CD4-positive, alpha-beta T cell treated with Interleukin-6 at 100 ng/mL for 8 hours (primary cell): ENCODE data around the gene DUXB.

Experiments
- DNase-seq: peaks from one replicate; pipeline ENCODE4 v3.0.0-alpha.2; 2020; ENCODE audit warnings: mixed read lengths, low spot score

DUXB gene

DNA sequence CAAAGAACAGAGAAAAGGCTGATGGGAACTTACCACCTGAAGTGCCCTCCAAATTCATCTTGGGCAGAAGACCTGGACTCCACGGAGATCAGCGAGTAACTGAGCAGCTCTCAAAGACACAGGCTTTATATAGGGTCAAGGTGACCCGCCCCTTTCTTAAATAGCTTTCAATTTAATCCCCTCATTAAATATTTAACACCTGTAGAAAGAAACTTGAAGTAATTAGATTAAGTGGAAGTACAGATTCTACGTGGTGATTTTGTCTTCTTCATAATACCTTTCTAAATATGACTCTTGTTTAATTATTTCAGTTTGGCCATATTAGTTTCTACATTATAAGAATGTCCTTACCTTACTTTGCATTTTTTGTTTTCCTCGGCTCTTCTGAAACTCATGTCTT is at the start of gene DUXB:
DUXB (minus strand) TSS at position 101 of the 400 bp plus-strand sequence; CDS start at position 58, 43 bp downstream.
- no peak for DNase-seq

DNA sequence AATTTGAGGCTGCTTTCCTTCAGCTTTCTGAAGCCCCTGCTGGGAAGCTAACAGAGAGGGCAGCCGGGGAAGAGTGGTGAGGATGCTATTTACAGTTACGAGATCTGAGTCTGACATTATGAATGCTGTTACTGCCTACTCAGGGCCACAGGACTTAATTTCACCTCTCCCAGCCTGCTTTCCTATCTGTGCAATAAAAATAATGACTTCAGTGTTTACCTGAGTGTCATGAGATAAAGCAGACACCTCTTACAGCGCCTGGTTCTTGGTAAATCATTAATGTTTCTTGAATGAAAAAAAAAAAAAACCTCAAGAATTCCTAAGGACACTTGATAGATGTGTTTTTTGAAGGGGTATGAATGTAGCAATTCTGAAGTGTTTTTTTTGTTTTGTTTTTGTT is 49.3 kb upstream of the DUXB start:
- no peak for DNase-seq

DNA sequence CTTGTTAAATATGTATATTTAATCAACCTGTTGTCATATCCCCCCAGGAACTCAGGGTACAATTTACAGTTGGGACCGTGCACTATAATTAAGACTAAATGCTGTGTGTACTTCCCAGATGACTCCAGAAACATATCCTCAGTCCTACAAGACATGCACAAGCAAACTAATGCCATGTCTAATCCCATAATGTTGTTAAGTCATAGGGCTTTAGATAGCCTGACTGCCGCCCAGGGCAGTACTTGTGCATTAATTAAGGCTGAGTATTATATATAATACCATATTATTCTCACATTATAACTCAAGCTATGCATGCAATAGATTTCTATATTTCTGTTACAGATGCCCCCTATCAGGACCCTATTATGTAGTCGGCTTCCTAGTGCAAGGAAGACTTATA is 45.1 kb upstream of the DUXB start:
- DNase-seq = no peak

GRCh38 chr16:75745823-75746222 is 44.6 kb upstream of the DUXB start:
- DNase-seq = no peak

- no peak for DNase-seq
Observed at GRCh38 chr16:75745242-75745641, 44.0 kb upstream of the DUXB start.

DNA sequence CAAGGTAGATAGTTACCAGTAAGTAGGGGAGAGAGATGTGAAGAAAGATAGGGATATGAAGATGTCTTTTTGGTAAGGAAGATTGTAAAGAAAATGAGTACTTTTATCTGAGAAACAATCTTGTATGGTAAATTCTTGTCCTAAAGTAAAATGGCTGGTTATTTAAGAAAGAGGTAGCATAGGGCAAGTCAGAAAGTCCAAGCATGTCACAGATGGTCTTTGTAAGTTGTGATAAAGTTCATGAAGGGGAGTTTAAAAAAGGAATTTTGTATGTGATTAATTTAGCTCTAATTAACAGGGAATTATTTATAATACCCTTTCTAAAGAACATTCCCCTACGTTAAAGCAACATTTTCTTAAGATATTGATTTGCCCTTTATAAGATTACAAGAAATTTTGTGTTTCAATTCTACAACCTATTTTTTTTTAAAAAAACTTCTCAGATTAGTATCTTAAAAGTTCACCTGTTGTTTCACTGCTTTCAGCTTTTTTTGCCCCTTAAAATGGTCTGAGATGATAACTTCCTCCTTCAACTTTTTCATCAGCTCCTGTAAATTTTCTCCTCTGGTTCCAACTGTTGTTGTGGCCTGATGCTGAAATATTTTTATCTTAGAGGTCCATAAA is 41.3 kb upstream of the DUXB start:
- DNase-seq = no peak

- no peak for DNase-seq
Observed at GRCh38 chr16:75733305-75734211, 32.3 kb upstream of the DUXB start.

GRCh38 chr16:75732871-75733270 is 31.6 kb upstream of the DUXB start:
- DNase-seq = no peak

DNA sequence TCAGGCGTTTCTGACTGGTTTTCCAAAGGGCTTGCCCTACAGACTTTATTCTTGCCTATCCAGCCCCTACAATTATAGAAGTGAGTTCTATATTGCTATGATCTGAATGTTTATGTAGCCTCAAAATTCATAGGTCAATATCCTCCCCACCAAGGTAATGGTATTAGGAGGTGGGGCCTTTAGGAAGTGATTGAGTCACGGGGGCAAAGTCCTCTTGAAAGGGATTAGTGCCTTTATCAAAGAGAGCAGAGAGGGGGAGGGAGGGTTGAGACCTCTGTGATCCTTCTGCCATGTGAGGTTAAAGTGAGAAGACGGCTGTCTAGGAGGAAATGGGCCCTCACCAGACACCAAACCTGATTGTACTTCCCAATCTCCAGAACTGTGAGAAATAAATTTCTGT is 26.0 kb upstream of the DUXB start:
- DNase-seq = no peak

GRCh38 chr16:75726390-75726789 is 25.1 kb upstream of the DUXB start, which contains the start of gene CPHXL:
TSS of gene CPHXL (minus strand) at chr16:75726490. CDS start at chr16:75726442, 48 bp downstream.
- no peak for DNase-seq

- DNase-seq = no peak
Observed at GRCh38 chr16:75718452-75718851, 17.2 kb upstream of the DUXB start.

DNA sequence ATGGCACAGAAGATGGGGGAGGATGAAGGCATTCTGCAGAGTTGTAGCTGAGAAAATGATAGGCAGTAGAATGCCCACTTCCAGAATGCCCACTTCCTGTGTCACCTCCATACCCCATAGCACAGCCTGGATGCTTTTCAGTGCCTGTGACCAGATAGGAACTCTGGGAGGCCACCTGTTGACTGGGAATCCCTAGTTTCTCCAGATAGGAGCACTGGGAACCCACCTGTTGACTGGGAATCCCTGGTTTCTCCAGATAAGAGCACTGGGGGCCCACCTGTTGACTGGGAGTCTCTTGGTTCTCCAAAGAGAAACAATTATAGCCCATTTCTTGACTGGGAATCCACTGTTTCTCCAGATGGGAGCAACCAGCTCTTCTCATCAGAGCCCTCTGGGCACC is 13.4 kb upstream of the DUXB start:
- DNase-seq = no peak

- DNase-seq = no peak
Observed at GRCh38 chr16:75710344-75710743, 9.1 kb upstream of the DUXB start.

DNA sequence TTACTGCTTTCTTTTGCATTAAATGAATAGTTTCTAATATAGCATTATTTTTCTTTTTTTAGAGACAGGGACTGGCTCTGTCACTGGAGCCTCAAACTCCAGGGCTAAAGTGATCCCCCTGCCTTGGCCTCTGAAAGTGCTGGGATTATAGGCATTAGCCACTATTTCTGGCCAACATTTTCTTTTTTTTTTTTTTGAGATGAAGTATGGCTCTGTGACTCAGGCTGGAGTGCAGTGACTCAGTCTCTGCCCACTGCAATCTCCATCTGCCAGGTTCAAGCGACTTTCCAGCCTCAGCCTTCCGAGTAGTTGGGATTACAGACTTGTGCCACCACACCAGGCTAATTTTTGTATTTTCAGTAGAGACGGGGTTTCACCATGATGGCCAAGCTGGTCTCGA is 2.0 kb upstream of the DUXB start:
- DNase-seq = no peak

DNA sequence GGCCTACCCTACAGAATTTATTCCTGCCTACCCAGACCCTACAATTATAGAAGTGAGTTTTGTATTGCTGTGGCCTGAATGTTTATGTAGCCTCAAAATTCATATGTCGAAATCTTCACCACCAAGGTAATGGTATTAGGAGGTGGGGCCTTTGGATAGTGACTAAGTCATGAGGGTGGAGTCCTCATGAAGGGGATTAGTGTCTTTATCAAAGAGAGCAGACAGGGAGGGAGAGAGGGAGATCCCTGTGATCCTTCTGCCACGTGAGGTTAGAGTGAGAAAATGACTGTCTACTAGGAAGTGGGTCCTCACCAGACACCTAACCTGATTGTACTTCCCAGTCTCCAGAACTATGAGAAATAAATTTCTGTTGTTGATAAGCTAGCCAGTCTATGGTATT is 981 bp upstream of the DUXB start:
- DNase-seq = no peak

GRCh38 chr16:75697571-75697970 is 3.7 kb downstream of the DUXB start:
- no peak for DNase-seq

- no peak for DNase-seq
Observed at GRCh38 chr16:75695708-75696107, 5.6 kb downstream of the DUXB start.

- DNase-seq = no peak
Observed at GRCh38 chr16:75687361-75687760, 13.9 kb downstream of the DUXB start.

DNA sequence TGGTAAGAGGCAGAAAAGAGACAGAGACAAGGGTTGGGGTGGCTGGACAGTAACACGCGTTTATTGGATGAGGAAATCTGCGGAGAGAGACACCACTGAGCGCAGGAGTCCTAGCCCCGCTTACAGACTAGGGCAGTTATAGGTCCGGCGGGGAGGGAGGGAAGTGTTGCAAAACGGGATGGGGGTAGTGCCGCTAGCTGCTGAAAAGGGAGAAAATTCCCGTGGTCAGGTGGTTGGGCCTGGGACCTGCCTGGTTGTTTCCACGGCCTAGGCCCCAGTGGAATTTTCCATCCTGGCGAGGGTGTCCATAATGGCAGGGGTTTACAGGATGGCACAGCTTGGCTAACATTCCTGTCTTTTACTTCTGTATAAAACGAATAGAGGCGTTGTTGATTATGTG is 19.0 kb downstream of the DUXB start:
- no peak for DNase-seq

DNA sequence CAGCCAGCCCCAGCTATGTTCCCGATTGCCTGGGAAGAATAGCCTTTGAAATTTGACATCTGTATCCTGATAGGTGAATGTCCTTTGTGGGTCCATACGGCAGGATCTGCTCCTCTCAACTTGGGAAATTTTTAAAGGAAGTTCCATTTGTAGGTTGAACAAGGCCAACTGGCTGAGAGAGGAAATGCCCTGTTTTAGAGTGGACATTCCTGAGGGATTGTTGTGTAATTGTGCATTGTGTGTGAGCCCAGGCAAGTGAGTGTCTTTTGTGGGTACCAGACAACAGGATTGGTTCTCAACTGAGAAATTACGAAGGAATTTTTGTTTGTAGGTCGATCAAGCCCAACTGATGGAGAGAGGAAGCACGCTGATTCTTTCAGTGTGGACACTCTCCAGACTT is 21.9 kb downstream of the DUXB start:
- no peak for DNase-seq

DNA sequence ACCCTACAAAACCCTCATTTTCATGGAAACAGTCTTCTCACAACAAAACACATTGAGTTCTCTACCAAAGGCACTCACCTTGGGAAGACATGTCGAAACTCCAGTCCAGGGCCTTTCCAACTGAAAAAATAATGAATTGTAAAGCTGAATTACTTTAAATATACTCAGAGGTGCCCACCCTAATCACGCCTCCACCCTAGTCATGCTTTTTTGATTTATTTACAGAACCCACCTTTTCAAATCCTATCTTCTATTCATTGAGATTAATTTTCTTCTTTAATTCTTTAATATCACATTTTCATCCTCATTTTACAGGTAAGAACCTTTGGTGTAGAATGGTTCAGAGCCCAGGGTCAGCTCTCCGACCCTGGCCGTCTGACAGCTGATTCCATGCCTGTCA is 24.4 kb downstream of the DUXB start, which contains the start of gene CPHXL2:
CPHXL2 (minus strand) TSS at position 101 of the 400 bp plus-strand sequence; CDS start at position 91, 10 bp downstream.
- DNase-seq = no peak

DNA sequence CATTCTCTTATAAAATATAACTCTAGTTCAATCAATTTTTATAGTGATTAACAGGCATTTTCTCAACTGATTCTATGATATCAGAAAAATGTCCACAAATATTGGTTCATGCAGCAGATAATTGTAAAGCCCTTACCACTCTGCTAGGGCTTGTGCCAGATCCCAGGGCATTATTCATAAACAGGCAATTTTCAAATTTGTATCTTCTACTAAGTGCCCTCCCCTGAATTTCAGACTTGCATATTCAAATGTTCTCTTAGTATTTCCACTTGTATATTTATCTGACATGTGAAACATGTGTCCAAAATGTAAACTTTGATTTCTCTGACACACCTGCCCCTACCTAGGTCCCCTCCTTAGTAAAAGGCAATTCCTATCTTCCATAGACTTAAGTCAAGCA is 33.8 kb downstream of the DUXB start:
- DNase-seq = no peak

DNA sequence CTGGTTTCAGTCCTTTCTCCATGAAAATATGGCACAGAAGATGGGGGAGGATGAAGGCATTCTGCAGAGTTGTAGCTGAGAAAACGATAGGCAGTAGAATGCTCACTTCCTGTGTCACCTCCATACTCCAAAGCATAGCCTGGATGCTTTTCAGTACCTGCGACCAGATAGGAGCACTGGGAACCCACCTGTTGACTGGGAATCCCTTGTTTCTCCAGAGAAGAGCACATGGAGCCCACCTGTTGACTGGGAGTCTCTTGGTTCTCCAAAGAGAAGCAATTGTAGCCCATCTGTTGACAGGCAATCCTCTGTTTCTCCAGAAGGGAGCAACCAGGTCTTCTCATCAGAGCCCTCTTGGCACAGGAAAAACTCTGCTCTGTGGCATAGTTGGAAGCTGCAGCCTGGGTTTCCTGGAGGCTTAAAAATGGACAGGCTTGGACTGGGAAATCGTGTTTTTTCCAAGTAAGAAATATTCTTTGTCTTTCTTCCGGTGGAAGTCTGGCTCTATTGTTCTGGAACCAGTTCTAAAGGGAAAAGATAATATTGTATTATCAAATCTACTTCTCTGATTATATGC is 40.4 kb downstream of the DUXB start:
- DNase-seq = no peak
